Endothelial cell (in vitro differentiated cells): ENCODE results near the gene ROGDI. TPM values are rescaled to one million over a fixed set of nuclear protein-coding genes. Genes with fewer than 3 reads are reported as not detected.

ENCODE experiments used
- DNase-seq: peaks from one replicate; pipeline ENCODE4 v3.0.0; 2021; ENCODE audit warnings: low spot score
- H3K27ac Mint-ChIP-seq: one replicate; pipeline ENCODE4 v1.8.0; 2021; ENCODE audit warnings: mixed read lengths, inconsistent platforms; ENCODE audit not compliant: unreplicated experiment
- H3K27me3 Mint-ChIP-seq: one replicate; pipeline ENCODE4 v1.8.0; 2021; ENCODE audit warnings: mild to moderate bottlenecking, moderate library complexity, mixed read lengths, inconsistent platforms; ENCODE audit not compliant: unreplicated experiment
- H3K36me3 Mint-ChIP-seq: one replicate; pipeline ENCODE4 v1.8.0; 2021; ENCODE audit warnings: mild to moderate bottlenecking, low read depth, mixed read lengths, inconsistent platforms; ENCODE audit not compliant: unreplicated experiment
- H3K4me1 Mint-ChIP-seq: one replicate; pipeline ENCODE4 v1.8.0; 2021; ENCODE audit warnings: mild to moderate bottlenecking, mixed read lengths, inconsistent platforms; ENCODE audit not compliant: unreplicated experiment
- H3K4me3 Mint-ChIP-seq: one replicate; pipeline ENCODE4 v1.8.0; 2021; ENCODE audit warnings: mild to moderate bottlenecking, mixed read lengths, inconsistent platforms; ENCODE audit not compliant: unreplicated experiment
- H3K9me3 Mint-ChIP-seq: one replicate; pipeline ENCODE4 v1.8.0; 2021; ENCODE audit warnings: mixed read lengths, inconsistent platforms; ENCODE audit not compliant: unreplicated experiment
- total RNA-seq: library from RNA; stranded (reverse); fragmentation: NEBNext Ultra II Directional; extraction: Animal tissue kit (Norgen Biotek cat#: 25700); gene quantifications from one replicate; pipeline ENCODE4 v1.2.1, GENCODE V29; 2021; ENCODE audit not compliant: unreplicated experiment
- TF ChIP-seq, protein P1 (sequence below): fragments of 200-600 bp; sonication (generic); IDR thresholded peaks from one replicate; pipeline ENCODE4 v1.5.0; 2021; ENCODE audit warnings: antibody characterized with exemption; ENCODE audit not compliant: unreplicated experiment

ROGDI gene
- total RNA-seq, 1 donor from 2014 or later = 46.2 TPM

DNA sequence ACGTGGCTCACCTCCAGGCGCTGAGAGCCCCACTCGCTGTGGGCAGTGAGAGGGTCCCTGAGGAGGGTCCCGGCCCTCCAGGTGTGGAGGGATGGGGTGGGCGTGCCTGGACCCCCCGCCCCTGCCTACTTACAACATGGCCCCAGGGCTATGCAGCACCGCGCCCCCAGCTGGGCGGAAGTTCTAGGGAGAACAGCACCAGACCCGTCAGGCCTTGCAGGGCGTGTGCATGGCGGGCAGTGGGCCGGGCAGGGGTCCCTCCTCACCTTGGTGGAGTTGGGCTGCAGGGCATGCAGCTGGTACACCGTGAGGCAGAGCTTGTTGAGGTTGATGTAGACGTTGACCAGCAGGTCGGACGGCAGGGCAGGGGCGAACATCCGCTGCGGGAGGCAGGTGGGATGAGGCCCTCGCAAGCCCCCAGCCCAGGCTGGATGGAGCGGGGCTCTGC lies 4.6 kb downstream of the ROGDI start:
- peaks cover 13% of the 10 kb centered on the region for H3K36me3 Mint-ChIP-seq
- H3K4me1 Mint-ChIP-seq = peaks cover 10% of the 10 kb centered on the region
- H3K4me3 Mint-ChIP-seq = no peak overlapping the region
- H3K9me3 Mint-ChIP-seq = no peaks in the 10 kb centered on the region
- DNase-seq = no peak
- TF ChIP-seq, protein P1, sequence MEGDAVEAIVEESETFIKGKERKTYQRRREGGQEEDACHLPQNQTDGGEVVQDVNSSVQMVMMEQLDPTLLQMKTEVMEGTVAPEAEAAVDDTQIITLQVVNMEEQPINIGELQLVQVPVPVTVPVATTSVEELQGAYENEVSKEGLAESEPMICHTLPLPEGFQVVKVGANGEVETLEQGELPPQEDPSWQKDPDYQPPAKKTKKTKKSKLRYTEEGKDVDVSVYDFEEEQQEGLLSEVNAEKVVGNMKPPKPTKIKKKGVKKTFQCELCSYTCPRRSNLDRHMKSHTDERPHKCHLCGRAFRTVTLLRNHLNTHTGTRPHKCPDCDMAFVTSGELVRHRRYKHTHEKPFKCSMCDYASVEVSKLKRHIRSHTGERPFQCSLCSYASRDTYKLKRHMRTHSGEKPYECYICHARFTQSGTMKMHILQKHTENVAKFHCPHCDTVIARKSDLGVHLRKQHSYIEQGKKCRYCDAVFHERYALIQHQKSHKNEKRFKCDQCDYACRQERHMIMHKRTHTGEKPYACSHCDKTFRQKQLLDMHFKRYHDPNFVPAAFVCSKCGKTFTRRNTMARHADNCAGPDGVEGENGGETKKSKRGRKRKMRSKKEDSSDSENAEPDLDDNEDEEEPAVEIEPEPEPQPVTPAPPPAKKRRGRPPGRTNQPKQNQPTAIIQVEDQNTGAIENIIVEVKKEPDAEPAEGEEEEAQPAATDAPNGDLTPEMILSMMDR = no peak
- H3K27ac Mint-ChIP-seq = no peak overlapping the region
- no peaks in the 10 kb centered on the region for H3K27me3 Mint-ChIP-seq

DNA sequence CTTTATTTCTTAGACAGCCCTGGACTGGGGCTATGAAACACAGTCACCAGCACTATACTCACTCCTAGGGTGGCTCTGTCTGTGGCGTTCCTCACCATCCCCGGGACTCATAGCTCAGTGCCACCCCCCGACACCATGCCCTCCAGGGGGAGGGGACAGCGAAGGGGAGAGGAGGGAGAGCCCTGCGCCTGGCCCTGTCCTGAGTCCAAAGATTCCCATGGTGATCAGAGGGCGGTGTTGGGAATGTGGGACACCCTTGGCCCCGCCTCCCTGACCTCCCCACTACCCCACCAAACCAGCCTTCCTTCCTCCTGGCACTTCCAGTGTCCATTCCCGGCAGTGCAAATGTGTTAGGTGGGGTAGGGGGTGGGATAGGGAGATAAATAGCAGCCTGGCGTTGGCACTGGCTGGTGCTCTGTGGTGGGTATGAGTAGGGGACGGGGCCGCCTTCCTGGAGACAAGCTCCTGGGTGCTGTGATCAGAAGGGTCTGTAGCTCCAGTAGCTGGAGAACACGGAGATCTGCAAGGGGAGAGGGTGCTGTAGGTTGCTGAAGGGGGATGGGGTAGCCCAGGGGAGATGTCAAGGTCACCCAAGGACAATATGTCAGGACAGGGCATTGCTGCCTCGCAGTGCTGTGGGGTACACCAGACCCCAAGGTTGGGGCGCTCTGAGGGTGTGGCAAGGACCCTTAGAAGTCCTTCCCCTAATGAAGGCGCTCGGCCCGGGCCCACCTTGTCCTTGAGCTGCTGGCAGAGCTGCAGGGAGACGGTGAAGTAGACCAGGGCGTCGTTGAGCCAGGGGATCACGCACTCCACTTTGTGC lies 5.2 kb downstream of the ROGDI start:
- H3K27ac Mint-ChIP-seq = no peak overlapping the region
- H3K4me3 Mint-ChIP-seq = no peak overlapping the region
- TF ChIP-seq, protein P1 = no peak

DNA sequence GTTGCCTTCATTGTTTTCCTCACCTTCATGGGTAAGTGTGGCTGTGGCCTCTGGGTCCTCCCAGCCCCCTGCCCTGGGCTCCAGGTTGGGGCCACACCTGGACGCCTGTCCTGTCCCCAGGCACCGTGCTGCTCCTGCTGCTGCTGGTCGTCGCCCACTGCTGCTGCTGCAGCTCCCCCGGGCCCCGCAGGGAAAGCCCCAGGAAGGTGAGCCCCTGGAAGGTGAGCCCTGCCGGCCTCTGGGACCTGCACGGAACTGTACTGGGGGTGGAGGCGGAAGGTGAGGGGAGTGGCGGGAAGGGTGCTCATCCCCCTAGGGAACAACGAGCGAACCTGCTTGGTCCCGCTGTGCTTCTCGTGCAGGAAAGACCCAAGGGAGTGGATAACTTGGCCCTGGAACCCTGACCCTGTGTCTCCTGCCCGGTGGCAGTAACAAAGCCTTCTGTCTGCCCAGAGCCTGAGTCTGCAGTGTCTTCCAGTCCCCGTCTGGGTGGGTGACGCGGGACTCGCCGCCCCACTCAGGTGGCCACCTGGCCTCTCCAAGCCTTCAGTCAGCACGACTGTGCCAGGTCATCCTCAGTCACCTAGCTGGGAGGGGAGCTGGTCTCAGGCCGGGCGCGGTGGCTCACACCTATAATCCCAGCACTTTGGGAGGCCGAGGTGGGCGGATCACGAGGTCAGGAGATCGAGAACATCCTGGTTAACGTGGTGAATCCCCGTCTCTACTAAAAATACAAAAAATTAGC lies 6.4 kb downstream of the ROGDI start:
- no peak for DNase-seq
- H3K27me3 Mint-ChIP-seq = no peaks in the 10 kb centered on the region
- no peak overlapping the region for H3K4me3 Mint-ChIP-seq
- peaks cover 13% of the 10 kb centered on the region for H3K36me3 Mint-ChIP-seq
- H3K27ac Mint-ChIP-seq = no peak overlapping the region
- TF ChIP-seq, protein P1 = no peak
- no peaks in the 10 kb centered on the region for H3K9me3 Mint-ChIP-seq
- H3K4me1 Mint-ChIP-seq = peaks cover 7% of the 10 kb centered on the region

More for the DNA sequence above, 5.2 kb downstream of the ROGDI start:
- H3K36me3 Mint-ChIP-seq = peaks cover 13% of the 10 kb centered on the region
- no peaks in the 10 kb centered on the region for H3K27me3 Mint-ChIP-seq
- no peak for DNase-seq
- peaks cover 10% of the 10 kb centered on the region for H3K4me1 Mint-ChIP-seq
- H3K9me3 Mint-ChIP-seq = no peaks in the 10 kb centered on the region

DNA sequence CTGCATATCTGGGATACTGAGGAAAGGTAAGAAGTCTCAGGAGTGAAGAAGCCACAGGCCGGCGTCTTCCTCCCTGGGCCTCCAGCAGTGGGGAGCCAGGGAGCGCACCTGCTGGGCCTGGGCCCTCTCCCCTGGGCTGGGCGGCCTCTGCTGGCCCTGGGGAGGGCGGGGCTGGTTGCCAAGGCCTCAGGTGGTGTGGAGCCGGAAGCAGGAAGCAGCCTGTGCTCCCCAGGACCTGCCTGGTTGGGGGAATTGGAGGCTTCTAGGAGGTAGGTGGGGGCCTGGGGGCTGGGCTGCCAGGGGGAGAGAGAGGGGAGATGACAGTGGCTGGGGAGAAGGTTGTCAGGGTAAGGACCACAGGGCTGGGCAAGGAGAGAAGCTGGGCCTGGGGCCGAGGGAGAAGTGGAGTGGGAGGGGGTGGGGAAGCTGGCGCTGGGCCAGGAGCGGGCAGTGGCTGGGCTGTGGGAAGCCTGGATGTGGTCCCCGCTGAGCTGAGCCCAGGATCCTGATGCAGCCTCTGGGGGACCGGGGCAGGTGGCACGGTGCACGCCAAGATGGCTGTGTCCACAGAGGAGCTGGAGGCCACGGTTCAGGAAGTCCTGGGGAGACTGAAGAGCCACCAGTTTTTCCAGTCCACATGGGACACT lies 7.1 kb downstream of the ROGDI start, which contains the start of gene SMIM22:
Gene SMIM22, plus strand, starts transcription at position 189 of the 647 bp plus-strand sequence. Its CDS starts 366 bp downstream, at position 555.
- TF ChIP-seq, protein P1 = no peak
- Mint-ChIP-seq H3K27ac (no peak within 1 kb of the TSS), H3K9me3 (no peaks in the 10 kb centered on the region), H3K4me1 (peaks cover under 1% of the 10 kb centered on the region), H3K4me3 (no peak within 1 kb of the TSS), H3K27me3 (no peaks in the 10 kb centered on the region), H3K36me3 (peaks cover 13% of the 10 kb centered on the region)
- DNase-seq = no peak
